ENCODE data around the gene SPATS2L. TPM values are rescaled to one million over a fixed set of nuclear protein-coding genes. Genes with fewer than 3 reads are reported as not detected.
A peak's percentile ranks its signal among the peaks of the same experiment; 100 is the strongest.

SPATS2L gene
- total RNA-seq, 2 experiments from 2014 or later = 79.0 to 82.3 TPM

GRCh38 chr2:200490001-200490400 is 183.5 kb downstream of the SPATS2L start:
- Mint-ChIP-seq H3K9me3 (no peaks in the 10 kb centered on the region), H3K27ac (no peak overlapping the region), H3K4me3 (no peak overlapping the region), H3K4me1 (no peaks in the 10 kb centered on the region), H3K36me3 (ENCODE audit: low read depth) (peaks cover 51% of the 10 kb centered on the region), H3K27me3 (no peaks in the 10 kb centered on the region)
- POLR2A ChIA-PET = no interaction called here
- CTCF ChIA-PET = no interaction called here
- DNase-seq = no peak

GRCh38 chr2:200492656-200493055 is 186.2 kb downstream of the SPATS2L start:
- Mint-ChIP-seq H3K27me3 (no peaks in the 10 kb centered on the region), H3K9me3 (no peaks in the 10 kb centered on the region), H3K4me3 (no peak overlapping the region), H3K27ac (no peak overlapping the region), H3K4me1 (no peaks in the 10 kb centered on the region), H3K36me3 (ENCODE audit: low read depth) (peaks cover 61% of the 10 kb centered on the region)
- no peak for DNase-seq
- ChIA-PET POLR2A (interaction anchor here (2.0 kb wide), 1 partner anchor 17 kb away, joined by 4 read pairs; the partner anchor contains the start of gene KCTD18), CTCF (interaction anchor here (1.1 to 3.6 kb wide), 3 partner anchors 8 to 17 kb away, joined by 3 to 22 read pairs (median 20); partner anchors contain the start of gene KCTD18)

GRCh38 chr2:200494048-200494447 is 187.6 kb downstream of the SPATS2L start:
- DNase-seq = no peak
- POLR2A ChIA-PET = interaction anchor here (0.6 to 2.0 kb wide), 4 partner anchors 9 to 1727 kb away, joined by 3 to 5 read pairs (median 4); partner anchors contain the start of gene KCTD18
- Mint-ChIP-seq H3K27ac (no peak overlapping the region), H3K9me3 (no peaks in the 10 kb centered on the region), H3K4me3 (no peak overlapping the region), H3K36me3 (ENCODE audit: low read depth) (peaks cover 65% of the 10 kb centered on the region), H3K4me1 (no peaks in the 10 kb centered on the region), H3K27me3 (no peaks in the 10 kb centered on the region)
- CTCF ChIA-PET = interaction anchor here (0.6 to 3.6 kb wide), 4 partner anchors 9 to 82 kb away, joined by 3 to 22 read pairs (median 12); partner anchors contain the start of gene KCTD18

- no peak overlapping the region for H3K27ac Mint-ChIP-seq
- no peaks in the 10 kb centered on the region for H3K27me3 Mint-ChIP-seq
- DNase-seq = no peak
- peaks cover 50% of the 10 kb centered on the region for H3K36me3 Mint-ChIP-seq (ENCODE audit: low read depth)
- CTCF ChIA-PET = interaction anchor here (1.1 to 4.5 kb wide), 2 partner anchors 12 to 14 kb away, joined by 4 to 16 read pairs; no protein-coding TSS in a partner anchor
- no peaks in the 10 kb centered on the region for H3K4me1 Mint-ChIP-seq
- POLR2A ChIA-PET = interaction anchor here (1.9 kb wide), 1 partner anchor 13 kb away, joined by 5 read pairs; the partner anchor contains the start of gene KCTD18
- no peak overlapping the region for H3K4me3 Mint-ChIP-seq
- H3K9me3 Mint-ChIP-seq = peaks cover 2% of the 10 kb centered on the region
These were observed 190.2 kb downstream of the SPATS2L start for GRCh38 chr2:200496696-200497095.

- CTCF ChIA-PET = interaction anchor here (0.6 to 4.5 kb wide), 2 partner anchors 12 to 16 kb away, joined by 3 to 16 read pairs; no protein-coding TSS in a partner anchor
- POLR2A ChIA-PET = no interaction called here
- no peak overlapping the region for H3K27ac Mint-ChIP-seq
- no peak overlapping the region for H3K4me3 Mint-ChIP-seq
- H3K36me3 Mint-ChIP-seq (ENCODE audit: low read depth) = peaks cover 48% of the 10 kb centered on the region
- no peak for DNase-seq
- H3K4me1 Mint-ChIP-seq = no peaks in the 10 kb centered on the region
- no peaks in the 10 kb centered on the region for H3K27me3 Mint-ChIP-seq
- H3K9me3 Mint-ChIP-seq = peaks cover 4% of the 10 kb centered on the region
These were observed 192.1 kb downstream of the SPATS2L start for GRCh38 chr2:200498402-200499162.

GRCh38 chr2:200502196-200502595 is 195.7 kb downstream of the SPATS2L start:
- peaks cover 45% of the 10 kb centered on the region for H3K36me3 Mint-ChIP-seq (ENCODE audit: low read depth)

GRCh38 chr2:200506679-200507078 is 200.2 kb downstream of the SPATS2L start:
- peaks cover 17% of the 10 kb centered on the region for H3K4me1 Mint-ChIP-seq
- ChIA-PET CTCF (no interaction called here), POLR2A (no interaction called here)
- H3K4me3 Mint-ChIP-seq = no peak overlapping the region
- DNase-seq = no peak
- no peaks in the 10 kb centered on the region for H3K27me3 Mint-ChIP-seq
- peaks cover 3% of the 10 kb centered on the region for H3K9me3 Mint-ChIP-seq
- peaks cover 35% of the 10 kb centered on the region for H3K36me3 Mint-ChIP-seq (ENCODE audit: low read depth)
- H3K27ac Mint-ChIP-seq = no peak overlapping the region

More at GRCh38 chr2:200502196-200502595, 195.7 kb downstream of the SPATS2L start:
- ChIA-PET POLR2A (interaction anchor here (1.2 to 2.2 kb wide), 2 partner anchors 8 to 24 kb away, joined by 3 to 5 read pairs; partner anchors contain the start of gene SGO2), CTCF (interaction anchor here (0.7 to 1.0 kb wide), 2 partner anchors 16 to 19 kb away, joined by 3 read pairs; no protein-coding TSS in a partner anchor)
- peaks cover 4% of the 10 kb centered on the region for H3K9me3 Mint-ChIP-seq
- no peaks in the 10 kb centered on the region for H3K27me3 Mint-ChIP-seq
- no peak overlapping the region for H3K4me3 Mint-ChIP-seq
- H3K4me1 Mint-ChIP-seq = no peaks in the 10 kb centered on the region
- H3K27ac Mint-ChIP-seq = no peak overlapping the region
- no peak for DNase-seq

- no peaks in the 10 kb centered on the region for H3K27me3 Mint-ChIP-seq
- ChIA-PET CTCF (interaction anchor here (0.7 kb wide), 1 partner anchor 24 kb away, joined by 3 read pairs; no protein-coding TSS in a partner anchor), POLR2A (interaction anchor here (4.4 kb wide), 1 partner anchor 19 kb away, joined by 47 read pairs; the partner anchor contains the start of gene SGO2)
- H3K9me3 Mint-ChIP-seq = peaks cover 3% of the 10 kb centered on the region
- peaks cover 32% of the 10 kb centered on the region for H3K36me3 Mint-ChIP-seq (ENCODE audit: low read depth)
- H3K4me1 Mint-ChIP-seq = peaks cover 17% of the 10 kb centered on the region
- no peak overlapping the region for H3K4me3 Mint-ChIP-seq
- no peak for DNase-seq
- no peak overlapping the region for H3K27ac Mint-ChIP-seq
These were observed 200.7 kb downstream of the SPATS2L start for GRCh38 chr2:200507179-200507578.

- DNase-seq = no peak
- H3K36me3 Mint-ChIP-seq (ENCODE audit: low read depth) = peaks cover 19% of the 10 kb centered on the region
- POLR2A ChIA-PET = interaction anchor here (0.8 to 4.4 kb wide), 7 partner anchors 13 to 530 kb away, joined by 3 to 47 read pairs (median 4); partner anchors contain the start of gene SGO2
These were observed 202.7 kb downstream of the SPATS2L start for GRCh38 chr2:200509235-200509611.

GRCh38 chr2:200509612-200510433 is 203.3 kb downstream of the SPATS2L start, which contains the start of gene KCTD18:
TSS of gene KCTD18 (minus strand) at chr2:200510068. CDS start at chr2:200507016, 3,052 bp downstream.
- CTCF ChIA-PET = interaction anchor here (0.7 to 6.0 kb wide), 10 partner anchors 11 to 536 kb away, joined by 3 to 51 read pairs (median 3); partner anchors contain the start of gene SGO2
- peaks cover 4% of the 10 kb centered on the region for H3K27me3 Mint-ChIP-seq
- POLR2A ChIA-PET = interaction anchor here (0.7 to 4.4 kb wide), 8 partner anchors 13 to 531 kb away, joined by 3 to 47 read pairs (median 4); partner anchors contain the start of gene SGO2
- DNase-seq = peak; percentile 92
- peaks cover 19% of the 10 kb centered on the region for H3K4me1 Mint-ChIP-seq
- H3K27ac Mint-ChIP-seq = peak within 1 kb of the TSS; percentile 74
- peak within 1 kb of the TSS; percentile 91 for H3K4me3 Mint-ChIP-seq
- no peaks in the 10 kb centered on the region for H3K9me3 Mint-ChIP-seq
- peaks cover 16% of the 10 kb centered on the region for H3K36me3 Mint-ChIP-seq (ENCODE audit: low read depth)

More at GRCh38 chr2:200509235-200509611, 202.7 kb downstream of the SPATS2L start:
- H3K4me1 Mint-ChIP-seq = peaks cover 17% of the 10 kb centered on the region
- H3K27ac Mint-ChIP-seq = peak overlapping the region; percentile 74
- no peaks in the 10 kb centered on the region for H3K27me3 Mint-ChIP-seq
- CTCF ChIA-PET = interaction anchor here (0.7 to 6.0 kb wide), 10 partner anchors 11 to 535 kb away, joined by 3 to 51 read pairs (median 3); partner anchors contain the start of gene SGO2
- H3K9me3 Mint-ChIP-seq = no peaks in the 10 kb centered on the region
- H3K4me3 Mint-ChIP-seq = peak overlapping the region; percentile 91

- no peak for DNase-seq
- Mint-ChIP-seq H3K27ac (no peak overlapping the region), H3K9me3 (peaks cover 2% of the 10 kb centered on the region), H3K4me1 (peaks cover 12% of the 10 kb centered on the region), H3K36me3 (ENCODE audit: low read depth) (peaks cover 6% of the 10 kb centered on the region), H3K27me3 (peaks cover 10% of the 10 kb centered on the region), H3K4me3 (no peak overlapping the region)
- POLR2A ChIA-PET = interaction anchor here (1.3 to 1.4 kb wide), 2 partner anchors 10 to 12 kb away, joined by 3 to 4 read pairs; no protein-coding TSS in a partner anchor
- CTCF ChIA-PET = no interaction called here
These were observed 208.7 kb downstream of the SPATS2L start for GRCh38 chr2:200515155-200515554.

GRCh38 chr2:200523158-200523557 is 216.7 kb downstream of the SPATS2L start:
- no peak for DNase-seq

More at GRCh38 chr2:200523158-200523557, 216.7 kb downstream of the SPATS2L start:
- Mint-ChIP-seq H3K4me1 (peaks cover 34% of the 10 kb centered on the region), H3K36me3 (ENCODE audit: low read depth) (peaks cover 11% of the 10 kb centered on the region), H3K27ac (no peak overlapping the region), H3K9me3 (no peaks in the 10 kb centered on the region), H3K27me3 (peaks cover 3% of the 10 kb centered on the region), H3K4me3 (no peak overlapping the region)
- ChIA-PET CTCF (interaction anchor here (5.9 kb wide), 1 partner anchor 11 kb away, joined by 51 read pairs; the partner anchor contains the start of gene KCTD18), POLR2A (interaction anchor here (0.6 to 1.2 kb wide), 2 partner anchors 13 to 101 kb away, joined by 3 to 6 read pairs; partner anchors contain the start of gene KCTD18)

Data from activated CD4-positive, alpha-beta memory T cell treated with anti-CD3 and anti-CD28 coated beads, Interleukin-2, amount 10 ng/mL, durations not matched to agents 7 days and 5 days (primary cell).